Prostate gland (tissue), 2 donors: ENCODE measurements around the gene PRX.

Experiments
- CTCF ChIP-seq, 4 experiments: fragments of 200-600 bp in 2 of 4; fragments of 450-650 bp in 2 of 4; sonication (generic) in 2 of 4; IDR thresholded peaks; 1 replicate in 3 of 4; 2 replicates in 1 of 4; pipeline ENCODE4 v1.5.1; 2016 to 2019; ENCODE audit warnings: antibody characterized with exemption in 4 of 4, mild to moderate bottlenecking in 2 of 4, moderate library complexity in 2 of 4
- POLR2A ChIP-seq: fragments of 450-650 bp; IDR thresholded peaks from one replicate; pipeline ENCODE4 v1.6.1; 2016; ENCODE audit warnings: antibody characterized with exemption, mild to moderate bottlenecking

GRCh38 chr19:40424637-40425449 lies 11.7 kb upstream of the PRX start:
- no peak for TF ChIP-seq POLR2A
- TF ChIP-seq CTCF (IDR thresholded peaks at IDR 0.05): peak in 1 of 4 experiments; percentile 96
